Parathyroid adenoma (tissue), 2 donors: ENCODE data around the gene BICDL1.

Experiments used
- H2AFZ ChIP-seq: fragments of 300-600 bp; sonication (generic); one replicate; pipeline ENCODE4 v1.7.0; 2017; ENCODE audit warnings: antibody characterized with exemption, mild to moderate bottlenecking
- H3K27ac ChIP-seq: fragments of 300-600 bp; sonication (generic); one replicate; pipeline ENCODE4 v1.7.0; 2017
- H3K27me3 ChIP-seq: fragments of 300-600 bp; sonication (generic); one replicate; pipeline ENCODE4 v1.7.0; 2017; ENCODE audit warnings: low read length; ENCODE audit not compliant: control insufficient read depth, insufficient read depth
- H3K36me3 ChIP-seq: fragments of 300-600 bp; sonication (generic); one replicate; pipeline ENCODE4 v1.7.0; 2017; ENCODE audit warnings: low read length; ENCODE audit not compliant: control insufficient read depth, insufficient read depth
- H3K4me1 ChIP-seq: fragments of 300-600 bp; sonication (generic); one replicate; pipeline ENCODE4 v1.7.0; 2017; ENCODE audit warnings: control low read depth
- H3K4me2 ChIP-seq: fragments of 300-600 bp; sonication (generic); one replicate; pipeline ENCODE4 v1.7.0; 2017; ENCODE audit warnings: low read length
- H3K4me3 ChIP-seq: fragments of 300-600 bp; sonication (generic); one replicate; pipeline ENCODE4 v1.7.0; 2017; ENCODE audit warnings: low read depth, low read length
- H3K79me2 ChIP-seq: fragments of 300-600 bp; sonication (generic); one replicate; pipeline ENCODE4 v1.7.0; 2017; ENCODE audit warnings: control low read depth
- H3K9ac ChIP-seq: fragments of 300-600 bp; sonication (generic); one replicate; pipeline ENCODE4 v1.7.0; 2017; ENCODE audit warnings: mild to moderate bottlenecking
- H3K9me3 ChIP-seq: fragments of 300-600 bp; sonication (generic); one replicate; pipeline ENCODE4 v1.7.0; 2017; ENCODE audit warnings: low read length; ENCODE audit not compliant: control insufficient read depth
- TF ChIP-seq, protein P1 (sequence below): fragments of 300-600 bp; sonication (generic); IDR thresholded peaks from one replicate; pipeline ENCODE4 v1.7.0; 2017; ENCODE audit warnings: antibody characterized with exemption, mild to moderate bottlenecking
- donor health status: primary hyperparathyroidism.

BICDL1 gene

DNA sequence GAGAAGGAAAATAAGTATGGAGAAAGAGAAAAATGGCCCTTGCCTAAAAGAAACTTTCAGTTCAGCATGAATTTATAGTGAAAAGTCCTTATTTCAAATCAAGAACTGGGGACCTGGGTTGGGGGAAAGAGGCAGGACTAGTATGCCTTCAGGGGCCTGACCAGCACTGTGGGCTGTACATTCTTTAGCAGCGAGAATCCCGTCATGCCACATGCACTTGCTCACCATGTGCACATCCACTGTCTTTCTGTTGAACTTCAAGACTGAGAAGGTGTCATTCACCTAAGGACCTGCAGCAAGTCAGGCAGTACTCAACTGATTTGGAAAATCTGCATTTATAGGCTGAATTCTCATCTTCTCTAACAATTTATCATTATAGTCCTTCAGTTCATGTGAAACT is 77.3 kb downstream of the BICDL1 start:
- Histone ChIP-seq H3K9ac (no peak overlapping the region), H3K4me3 (no peak overlapping the region), H3K36me3 (no peaks in the 10 kb centered on the region), H3K79me2 (no peaks in the 10 kb centered on the region), H3K9me3 (no peaks in the 10 kb centered on the region), H3K4me1 (peaks cover 3% of the 10 kb centered on the region), H3K27ac (no peak overlapping the region), H3K4me2 (no peak overlapping the region), H3K27me3 (no peaks in the 10 kb centered on the region), H2AFZ (no peak overlapping the region)
- TF ChIP-seq, protein P1, sequence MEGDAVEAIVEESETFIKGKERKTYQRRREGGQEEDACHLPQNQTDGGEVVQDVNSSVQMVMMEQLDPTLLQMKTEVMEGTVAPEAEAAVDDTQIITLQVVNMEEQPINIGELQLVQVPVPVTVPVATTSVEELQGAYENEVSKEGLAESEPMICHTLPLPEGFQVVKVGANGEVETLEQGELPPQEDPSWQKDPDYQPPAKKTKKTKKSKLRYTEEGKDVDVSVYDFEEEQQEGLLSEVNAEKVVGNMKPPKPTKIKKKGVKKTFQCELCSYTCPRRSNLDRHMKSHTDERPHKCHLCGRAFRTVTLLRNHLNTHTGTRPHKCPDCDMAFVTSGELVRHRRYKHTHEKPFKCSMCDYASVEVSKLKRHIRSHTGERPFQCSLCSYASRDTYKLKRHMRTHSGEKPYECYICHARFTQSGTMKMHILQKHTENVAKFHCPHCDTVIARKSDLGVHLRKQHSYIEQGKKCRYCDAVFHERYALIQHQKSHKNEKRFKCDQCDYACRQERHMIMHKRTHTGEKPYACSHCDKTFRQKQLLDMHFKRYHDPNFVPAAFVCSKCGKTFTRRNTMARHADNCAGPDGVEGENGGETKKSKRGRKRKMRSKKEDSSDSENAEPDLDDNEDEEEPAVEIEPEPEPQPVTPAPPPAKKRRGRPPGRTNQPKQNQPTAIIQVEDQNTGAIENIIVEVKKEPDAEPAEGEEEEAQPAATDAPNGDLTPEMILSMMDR, result no peak

DNA sequence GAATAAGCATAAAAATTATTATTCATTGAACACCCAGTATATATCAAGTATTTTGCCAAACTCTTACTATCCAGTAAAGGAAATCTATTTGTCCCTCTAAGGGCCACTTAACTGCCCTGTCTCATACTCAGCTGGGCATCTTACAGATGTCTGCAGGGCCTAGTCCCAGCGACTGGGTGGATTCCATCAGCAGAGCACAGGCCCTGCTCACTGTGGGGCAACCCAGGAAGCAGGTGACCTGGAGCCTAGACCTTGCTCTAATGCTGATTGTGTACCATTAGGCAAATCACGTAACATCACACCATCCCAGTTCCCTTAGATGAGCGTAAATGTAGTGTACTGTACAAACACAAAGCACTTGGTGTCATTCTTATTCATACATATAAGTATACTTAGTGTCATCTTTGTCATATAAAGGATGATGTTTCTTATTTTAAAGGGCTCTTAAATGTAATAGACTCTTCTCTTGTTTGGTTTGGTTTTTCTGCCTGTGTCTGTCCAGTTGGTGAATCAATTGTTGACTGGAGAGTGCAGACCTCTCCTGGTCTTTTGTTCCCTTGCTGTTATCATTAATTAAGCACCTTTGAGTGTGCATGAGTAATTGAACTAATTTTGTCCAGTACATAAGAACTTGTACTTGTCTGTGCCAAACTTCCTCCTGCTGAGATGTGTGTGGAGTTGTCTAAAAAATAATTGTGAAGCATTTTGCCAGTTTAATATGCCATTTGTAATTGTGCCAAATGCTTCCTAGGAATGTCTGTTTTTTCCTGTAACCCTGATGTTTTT is 78.2 kb downstream of the BICDL1 start:
- H3K9me3 ChIP-seq, result no peaks in the 10 kb centered on the region
- no peak overlapping the region for H3K27ac ChIP-seq
- H3K36me3 ChIP-seq, result no peaks in the 10 kb centered on the region
- H2AFZ ChIP-seq, result no peak overlapping the region
- TF ChIP-seq, protein P1, result no peak
- H3K4me1 ChIP-seq, result peaks cover 3% of the 10 kb centered on the region
- no peaks in the 10 kb centered on the region for H3K27me3 ChIP-seq
- H3K4me2 ChIP-seq, result no peak overlapping the region
- no peak overlapping the region for H3K9ac ChIP-seq
- H3K4me3 ChIP-seq, result no peak overlapping the region
- no peaks in the 10 kb centered on the region for H3K79me2 ChIP-seq

DNA sequence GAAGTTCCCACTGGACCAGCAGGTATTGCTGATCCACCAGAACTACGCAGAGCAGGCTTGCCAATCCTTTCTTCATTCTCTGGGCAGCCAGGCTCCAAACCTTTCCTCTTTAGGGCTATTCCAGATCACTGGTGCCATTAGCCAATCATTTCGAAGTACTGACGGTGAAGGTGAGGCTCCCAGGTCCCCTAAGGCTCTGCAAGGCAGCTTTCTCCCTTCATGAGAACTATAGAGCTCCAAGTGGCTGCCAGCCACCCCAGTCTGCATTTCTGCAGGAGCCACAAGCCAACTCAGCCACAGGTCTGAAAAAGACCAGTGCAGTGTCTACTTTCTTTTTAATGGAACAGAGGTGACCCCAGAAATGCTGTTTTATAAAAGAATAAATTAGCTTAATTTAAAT is 78.9 kb downstream of the BICDL1 start:
- no peak overlapping the region for H3K4me3 ChIP-seq
- no peaks in the 10 kb centered on the region for H3K79me2 ChIP-seq
- H3K9me3 ChIP-seq, result no peaks in the 10 kb centered on the region
- no peak overlapping the region for H3K9ac ChIP-seq
- no peak overlapping the region for H3K27ac ChIP-seq
- H3K4me2 ChIP-seq, result no peak overlapping the region
- H2AFZ ChIP-seq, result no peak overlapping the region
- TF ChIP-seq, protein P1, result no peak
- no peaks in the 10 kb centered on the region for H3K36me3 ChIP-seq
- no peaks in the 10 kb centered on the region for H3K27me3 ChIP-seq
- H3K4me1 ChIP-seq, result peaks cover 3% of the 10 kb centered on the region

DNA sequence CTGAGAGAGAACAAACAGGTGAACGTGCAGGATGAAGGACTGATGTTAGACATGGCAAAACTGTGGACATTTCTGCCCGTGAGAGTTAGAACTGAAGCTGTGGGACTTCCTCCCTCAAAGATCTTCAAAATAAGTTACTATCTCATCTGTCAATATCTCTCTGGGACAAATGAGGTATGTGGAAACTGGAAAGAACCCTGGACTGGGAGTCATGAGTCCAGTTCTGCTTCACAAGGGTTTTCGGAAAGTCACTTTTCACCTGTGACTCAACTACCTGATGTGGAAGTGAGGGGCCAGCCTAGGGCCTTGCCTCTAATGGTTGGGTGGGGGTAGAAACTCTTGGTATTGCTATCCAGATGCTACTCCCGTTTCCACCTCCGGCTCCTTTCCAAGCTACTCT is 80.2 kb downstream of the BICDL1 start:
- H3K27me3 ChIP-seq, result no peaks in the 10 kb centered on the region
- no peaks in the 10 kb centered on the region for H3K79me2 ChIP-seq
- no peak overlapping the region for H3K4me2 ChIP-seq
- H3K9ac ChIP-seq, result no peak overlapping the region
- no peak overlapping the region for H2AFZ ChIP-seq
- TF ChIP-seq, protein P1, result no peak
- H3K27ac ChIP-seq, result no peak overlapping the region
- no peaks in the 10 kb centered on the region for H3K36me3 ChIP-seq
- no peaks in the 10 kb centered on the region for H3K4me1 ChIP-seq
- H3K9me3 ChIP-seq, result no peaks in the 10 kb centered on the region
- H3K4me3 ChIP-seq, result no peak overlapping the region

DNA sequence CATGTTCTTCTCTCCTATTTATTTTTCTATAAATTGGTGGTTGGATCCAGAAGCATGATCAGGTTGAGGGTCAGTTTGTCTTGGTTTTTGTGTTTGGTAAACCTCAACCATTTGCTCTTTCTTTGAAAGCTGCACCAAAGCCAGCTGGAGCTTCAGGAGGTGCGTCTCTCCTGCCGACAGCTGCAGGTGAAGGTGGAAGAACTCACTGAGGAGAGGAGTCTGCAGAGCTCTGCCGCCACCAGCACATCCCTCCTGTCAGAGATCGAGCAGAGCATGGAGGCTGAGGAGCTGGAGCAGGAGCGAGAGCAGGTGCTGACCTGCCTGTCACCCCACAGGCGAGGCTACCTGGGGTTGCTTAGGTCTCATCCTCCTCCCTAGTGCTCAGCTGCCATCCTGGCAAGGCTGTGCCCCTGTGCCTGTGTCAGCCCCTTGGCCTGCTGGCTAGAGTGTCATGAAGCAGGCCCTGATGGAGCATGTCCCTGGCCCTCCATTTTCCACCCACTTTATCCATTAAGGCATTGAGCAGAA is 82.5 kb downstream of the BICDL1 start:
- Histone ChIP-seq H2AFZ (no peak overlapping the region), H3K27ac (no peak overlapping the region), H3K79me2 (no peaks in the 10 kb centered on the region), H3K4me3 (no peak overlapping the region), H3K27me3 (no peaks in the 10 kb centered on the region), H3K36me3 (no peaks in the 10 kb centered on the region), H3K9me3 (no peaks in the 10 kb centered on the region), H3K4me2 (no peak overlapping the region), H3K9ac (no peak overlapping the region), H3K4me1 (no peaks in the 10 kb centered on the region)
- TF ChIP-seq, protein P1, result no peak
